Stomach (tissue), 4 donors: ENCODE measurements around the gene FST.

Experiments used
- EP300 ChIP-seq: sonication (generic); formaldehyde crosslinking; IDR thresholded peaks from one replicate; pipeline ENCODE4 v1.6.1; 2017; ENCODE audit warnings: antibody characterized with exemption
- POLR2A ChIP-seq, 4 donors: fragments of 450-650 bp; IDR thresholded peaks; one replicate each; pipeline ENCODE4 v1.6.1; 2016; ENCODE audit warnings: antibody characterized with exemption in 4 of 4, control low read depth in 2 of 4, mild to moderate bottlenecking in 1 of 4, moderate library complexity in 1 of 4
- POLR2AphosphoS5 ChIP-seq, 3 donors: sonication (generic); formaldehyde crosslinking; IDR thresholded peaks; one replicate each; pipeline ENCODE4 v1.6.1; 2016; ENCODE audit warnings: antibody characterized with exemption in 3 of 3
- TF ChIP-seq, protein P1 (sequence below), 7 experiments: fragments of 450-650 bp in 4 of 7; fragments of 200-600 bp in 3 of 7; sonication (generic) in 3 of 7; IDR thresholded peaks; one replicate each; pipeline ENCODE4 v1.5.1; 2016 to 2019; ENCODE audit warnings: antibody characterized with exemption in 7 of 7, control low read depth in 2 of 7, mild to moderate bottlenecking in 1 of 7

DNA sequence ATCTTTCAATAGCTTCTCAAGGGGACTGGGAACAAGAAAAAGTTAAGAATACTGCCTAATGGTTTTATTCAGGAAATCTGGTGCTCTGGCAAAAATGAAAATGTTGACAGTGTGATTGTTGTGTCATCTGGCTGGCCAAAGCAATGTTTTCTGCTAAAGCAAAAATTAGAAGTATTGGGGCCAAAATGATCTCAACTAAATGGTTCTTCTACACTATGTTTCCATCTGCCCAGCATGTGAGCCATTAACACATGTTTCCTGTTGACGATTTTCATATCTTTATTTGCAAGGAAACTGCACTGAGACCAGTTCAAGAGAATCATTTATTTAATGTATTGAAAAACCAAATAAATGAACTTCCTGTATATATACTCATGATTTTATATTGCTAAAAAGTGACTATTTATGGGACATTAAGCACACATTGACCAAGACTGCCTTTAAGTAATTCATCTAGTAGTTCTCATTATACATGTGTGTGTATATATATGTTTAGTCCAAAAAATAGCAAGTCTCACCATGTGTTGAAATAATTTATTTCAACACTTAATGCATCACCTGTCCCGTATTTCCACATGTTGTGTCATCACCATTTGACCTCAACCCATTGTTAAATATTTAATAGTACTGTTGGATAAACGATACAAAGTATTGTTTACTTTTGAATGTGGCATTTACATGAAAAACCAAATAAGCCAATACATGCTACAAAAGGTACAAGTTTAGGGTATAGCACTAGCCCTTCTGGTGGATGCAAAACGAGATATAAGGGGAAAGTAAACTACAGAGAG is 7.5 kb upstream of the FST start:
- TF ChIP-seq, protein P1, sequence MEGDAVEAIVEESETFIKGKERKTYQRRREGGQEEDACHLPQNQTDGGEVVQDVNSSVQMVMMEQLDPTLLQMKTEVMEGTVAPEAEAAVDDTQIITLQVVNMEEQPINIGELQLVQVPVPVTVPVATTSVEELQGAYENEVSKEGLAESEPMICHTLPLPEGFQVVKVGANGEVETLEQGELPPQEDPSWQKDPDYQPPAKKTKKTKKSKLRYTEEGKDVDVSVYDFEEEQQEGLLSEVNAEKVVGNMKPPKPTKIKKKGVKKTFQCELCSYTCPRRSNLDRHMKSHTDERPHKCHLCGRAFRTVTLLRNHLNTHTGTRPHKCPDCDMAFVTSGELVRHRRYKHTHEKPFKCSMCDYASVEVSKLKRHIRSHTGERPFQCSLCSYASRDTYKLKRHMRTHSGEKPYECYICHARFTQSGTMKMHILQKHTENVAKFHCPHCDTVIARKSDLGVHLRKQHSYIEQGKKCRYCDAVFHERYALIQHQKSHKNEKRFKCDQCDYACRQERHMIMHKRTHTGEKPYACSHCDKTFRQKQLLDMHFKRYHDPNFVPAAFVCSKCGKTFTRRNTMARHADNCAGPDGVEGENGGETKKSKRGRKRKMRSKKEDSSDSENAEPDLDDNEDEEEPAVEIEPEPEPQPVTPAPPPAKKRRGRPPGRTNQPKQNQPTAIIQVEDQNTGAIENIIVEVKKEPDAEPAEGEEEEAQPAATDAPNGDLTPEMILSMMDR (IDR thresholded peaks at IDR 0.05), result no peak
- no peak for TF ChIP-seq POLR2A (IDR thresholded peaks at IDR 0.05)
- no peak for TF ChIP-seq POLR2AphosphoS5 (IDR thresholded peaks at IDR 0.05)
- no peak for TF ChIP-seq EP300
